COLO829 (cell line): ENCODE results near the gene KIAA1958.

Experiments used
- DNase-seq: peaks from one replicate; pipeline ENCODE4 v3.0.0; 2012; ENCODE audit warnings: low spot score

The KIAA1958 gene

GRCh38 chr9:112486221-112487007 is at the start of gene KIAA1958:
TSS of gene KIAA1958 (plus strand) at chr9:112486827. CDS start at chr9:112574081, 87,254 bp downstream.
- peak; percentile 62 for DNase-seq

GRCh38 chr9:112437406-112437805 is 49.2 kb upstream of the KIAA1958 start:
- no peak for DNase-seq

- DNase-seq = no peak
These were observed 47.5 kb upstream of the KIAA1958 start for GRCh38 chr9:112439171-112439570.

GRCh38 chr9:112439825-112440224 is 46.8 kb upstream of the KIAA1958 start:
- DNase-seq = no peak

GRCh38 chr9:112443200-112443599 is 43.4 kb upstream of the KIAA1958 start:
- no peak for DNase-seq

GRCh38 chr9:112443636-112444035 is 43.0 kb upstream of the KIAA1958 start:
- no peak for DNase-seq

- DNase-seq = no peak
These were observed 41.4 kb upstream of the KIAA1958 start for GRCh38 chr9:112445196-112445595.

- no peak for DNase-seq
These were observed 40.5 kb upstream of the KIAA1958 start for GRCh38 chr9:112446080-112446479.

GRCh38 chr9:112446526-112446925 is 40.1 kb upstream of the KIAA1958 start:
- no peak for DNase-seq

GRCh38 chr9:112447283-112447761 is 39.3 kb upstream of the KIAA1958 start:
- no peak for DNase-seq

GRCh38 chr9:112462855-112463254 is 23.8 kb upstream of the KIAA1958 start:
- no peak for DNase-seq

- no peak for DNase-seq
These were observed 21.3 kb upstream of the KIAA1958 start for GRCh38 chr9:112465352-112465751.

GRCh38 chr9:112472996-112473395 is 13.6 kb upstream of the KIAA1958 start:
- DNase-seq = no peak

GRCh38 chr9:112473986-112474385 is 12.6 kb upstream of the KIAA1958 start:
- no peak for DNase-seq

- no peak for DNase-seq
These were observed 11.3 kb upstream of the KIAA1958 start for GRCh38 chr9:112475318-112475717.

GRCh38 chr9:112477330-112477729 is 9.3 kb upstream of the KIAA1958 start:
- DNase-seq = no peak

GRCh38 chr9:112479221-112479620 is 7.4 kb upstream of the KIAA1958 start:
- no peak for DNase-seq

- DNase-seq = no peak
These were observed 2.0 kb upstream of the KIAA1958 start for GRCh38 chr9:112484607-112485006.

GRCh38 chr9:112485574-112485973 is 1.1 kb upstream of the KIAA1958 start:
- DNase-seq = no peak

- peak; percentile 28 for DNase-seq
These were observed 576 bp downstream of the KIAA1958 start for GRCh38 chr9:112487008-112487798.

GRCh38 chr9:112487799-112488340 is 1.2 kb downstream of the KIAA1958 start:
- no peak for DNase-seq

GRCh38 chr9:112489039-112489546 is 2.5 kb downstream of the KIAA1958 start:
- no peak for DNase-seq
